GOT3 (cell line): ENCODE results near the gene NBEA.
"Not testable (repeated sequence)": the region's sequence is repeated elsewhere in the genome, so short reads cannot be mapped to it uniquely, and the experiment has no call there.

Experiments used
- DNase-seq: peaks from one replicate; lab custom pipeline; 2025; ENCODE audit warnings: mixed read lengths; lab: John Stamatoyannopoulos, UW

Gene NBEA

DNA sequence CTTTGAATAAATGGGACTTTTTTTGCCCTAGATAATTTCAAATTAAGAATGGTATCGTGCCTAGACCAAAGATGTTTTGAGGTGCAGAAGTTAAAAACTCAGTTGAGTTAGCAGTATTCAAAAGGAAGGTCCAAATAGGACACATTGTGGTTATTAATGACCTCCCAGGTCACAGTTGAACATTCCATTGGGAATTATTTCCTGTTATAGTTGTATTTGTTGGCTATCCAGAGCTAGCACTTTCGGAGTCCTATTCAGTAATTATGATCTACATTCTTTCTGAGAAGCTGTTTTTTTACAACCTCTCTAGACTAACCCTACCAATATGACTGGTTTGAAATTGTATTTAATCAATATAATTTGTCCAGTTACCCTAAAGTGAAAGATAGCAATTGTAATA is 450.7 kb downstream of the NBEA start:
- no peak for DNase-seq

DNA sequence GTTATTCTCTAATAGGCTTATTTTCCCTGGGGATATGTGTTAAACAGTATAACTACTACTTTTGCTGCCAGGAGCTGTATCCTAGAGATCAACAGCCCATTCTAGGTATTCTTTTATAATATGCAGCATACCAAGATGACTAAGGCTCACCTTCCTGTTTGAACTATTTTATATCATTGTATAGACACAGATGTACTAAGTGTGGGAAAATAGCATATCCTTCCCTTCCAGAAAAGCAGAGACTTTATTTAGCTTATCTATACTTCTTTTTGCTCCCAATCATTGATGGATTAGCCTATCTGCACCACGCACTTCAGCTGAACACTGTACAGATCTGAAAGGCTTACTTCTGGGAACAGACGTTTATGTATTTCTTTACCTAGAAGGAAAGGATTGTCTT is 451.8 kb downstream of the NBEA start:
- DNase-seq = no peak

DNA sequence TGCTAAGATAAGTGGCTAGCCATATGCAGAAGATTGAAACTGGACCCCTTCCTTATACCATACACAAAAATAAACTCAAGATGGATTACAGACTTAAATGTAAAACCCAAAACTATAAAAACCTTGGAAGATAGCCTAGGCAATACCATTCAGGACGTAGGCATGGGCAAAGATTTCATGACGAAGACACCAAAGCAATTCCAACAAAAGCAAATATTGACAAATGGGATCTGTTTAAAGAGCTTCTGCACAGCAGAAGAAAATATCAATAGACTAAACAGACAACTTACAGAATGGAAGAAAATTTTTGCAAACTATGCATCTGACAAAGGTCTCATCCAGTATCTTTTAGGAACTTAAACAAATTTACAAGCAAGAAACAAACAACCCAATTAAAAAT is 466.2 kb downstream of the NBEA start:
- DNase-seq = not testable (repeated sequence)

DNA sequence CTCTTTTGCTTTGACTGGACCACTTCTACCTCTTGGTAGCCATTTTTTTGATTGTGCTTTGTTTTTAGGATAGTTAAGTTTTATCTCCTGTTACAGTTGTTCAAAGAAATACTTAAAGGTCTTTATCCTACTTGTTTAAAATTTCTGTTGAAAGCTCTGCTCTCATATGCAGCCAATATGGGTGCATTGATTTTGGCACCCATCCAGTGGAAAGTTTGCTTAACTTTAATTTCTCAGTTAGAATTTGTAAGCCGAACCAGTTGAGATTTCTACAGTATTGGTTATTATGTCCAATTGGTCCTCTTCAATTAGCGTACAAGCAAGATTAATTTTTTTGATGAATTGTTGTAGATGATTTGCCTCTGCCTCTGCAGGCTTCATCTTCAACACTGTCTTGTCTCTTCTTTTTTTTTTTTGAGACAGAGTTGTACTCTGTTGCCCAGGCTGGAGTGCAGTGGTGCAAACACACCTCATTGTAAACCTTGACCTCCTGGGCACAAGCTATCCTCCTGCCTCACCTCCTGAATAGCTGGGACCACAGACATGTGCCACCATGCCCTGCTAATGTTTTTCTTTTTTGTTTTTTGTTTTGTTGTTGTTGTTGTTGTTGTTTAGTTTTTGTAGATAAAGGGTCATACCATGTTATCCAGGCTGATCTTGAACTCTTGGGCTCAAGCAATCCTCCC is 469.1 kb downstream of the NBEA start:
- DNase-seq = no peak

DNA sequence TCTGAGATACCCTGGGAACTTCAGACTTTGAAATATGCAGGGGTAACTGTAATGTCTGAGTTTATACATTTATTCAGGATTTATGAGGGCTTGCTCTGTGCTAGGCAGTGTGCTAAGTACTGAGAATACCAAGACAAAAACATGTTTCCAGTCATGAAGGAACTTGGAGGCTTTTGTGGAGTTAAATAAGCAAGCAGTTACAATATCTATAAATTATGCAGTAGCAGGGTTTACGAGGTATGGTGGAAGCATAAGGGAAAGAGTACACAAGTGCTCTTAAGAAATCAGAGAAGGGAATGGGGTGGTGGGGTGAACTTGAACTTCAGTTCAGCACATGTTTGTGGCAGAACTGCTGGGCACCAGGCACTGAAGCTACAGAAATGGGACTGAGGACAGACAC is 506.4 kb downstream of the NBEA start:
- DNase-seq = no peak

DNA sequence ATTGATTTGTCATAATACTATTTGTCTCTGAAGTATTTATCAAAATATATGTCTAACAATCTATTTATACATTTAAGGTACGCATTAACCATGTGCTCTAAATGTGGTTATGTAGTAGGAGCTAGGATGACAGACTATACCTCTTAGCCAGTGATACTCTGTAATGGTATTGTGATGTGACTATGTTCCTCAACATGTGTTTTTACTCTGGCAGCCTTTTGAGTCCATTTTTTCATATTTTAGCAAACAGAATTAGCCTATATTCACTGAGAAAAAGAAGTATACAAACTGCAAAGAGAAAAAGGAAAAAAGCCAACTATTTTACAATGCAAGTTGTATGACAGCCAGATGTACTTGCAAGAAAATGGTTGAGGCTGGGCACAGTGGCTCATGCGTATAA is 507.8 kb downstream of the NBEA start:
- no peak for DNase-seq

DNA sequence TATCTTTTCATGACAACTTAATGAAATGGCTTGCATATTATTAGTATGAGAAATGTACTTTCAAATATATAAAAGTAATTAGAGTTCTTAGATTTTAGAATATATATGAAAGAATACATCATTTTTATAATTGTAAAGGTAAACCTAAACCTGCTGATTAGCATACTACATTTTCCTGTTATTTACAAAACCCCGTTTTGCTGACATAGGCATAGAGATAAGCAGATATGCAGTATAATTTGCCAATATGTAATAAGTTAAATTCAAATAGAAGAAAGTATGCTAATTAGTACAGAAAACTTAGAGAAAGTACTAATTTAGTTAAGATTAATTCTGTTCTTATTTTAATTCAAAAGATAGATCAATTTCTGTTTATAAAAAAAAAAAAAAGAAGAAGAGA is 513.0 kb downstream of the NBEA start:
- DNase-seq = no peak

DNA sequence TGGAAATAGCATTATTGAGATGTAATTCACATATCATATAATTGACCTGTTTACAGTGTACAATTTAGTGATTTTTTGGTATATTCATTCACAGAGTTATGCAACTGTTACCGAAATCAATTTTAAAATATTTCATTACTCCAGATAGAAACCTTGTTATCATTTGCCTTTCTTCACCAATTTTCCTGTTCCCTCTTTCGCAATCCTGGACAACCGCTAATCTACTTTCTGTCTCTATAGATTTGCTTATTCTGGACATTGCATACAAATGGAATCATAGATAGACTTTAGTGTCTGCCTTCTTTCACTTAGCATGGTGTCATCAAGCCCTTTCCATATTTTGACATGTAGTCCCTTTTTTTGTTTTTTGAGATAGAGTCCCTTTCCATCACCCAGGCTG is 515.2 kb downstream of the NBEA start:
- no peak for DNase-seq

DNA sequence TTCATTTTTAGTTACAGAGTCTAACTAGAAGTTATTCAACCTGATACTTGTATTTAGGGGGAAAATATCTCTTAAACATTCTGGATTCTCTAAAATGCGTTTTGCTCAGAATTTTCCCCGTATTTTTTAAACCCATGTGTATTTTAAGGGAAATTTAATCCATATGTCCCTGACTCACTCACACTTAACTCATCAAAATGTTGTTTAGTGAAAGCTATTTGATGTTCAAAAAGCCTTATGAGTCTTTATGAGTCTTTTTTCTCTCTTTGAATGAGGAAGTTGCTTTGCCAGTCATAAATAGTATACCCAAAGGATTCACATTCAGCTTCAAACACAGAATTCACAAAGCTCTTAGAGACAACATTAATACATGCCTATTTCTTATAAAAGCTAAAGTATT is 518.0 kb downstream of the NBEA start:
- DNase-seq = no peak

DNA sequence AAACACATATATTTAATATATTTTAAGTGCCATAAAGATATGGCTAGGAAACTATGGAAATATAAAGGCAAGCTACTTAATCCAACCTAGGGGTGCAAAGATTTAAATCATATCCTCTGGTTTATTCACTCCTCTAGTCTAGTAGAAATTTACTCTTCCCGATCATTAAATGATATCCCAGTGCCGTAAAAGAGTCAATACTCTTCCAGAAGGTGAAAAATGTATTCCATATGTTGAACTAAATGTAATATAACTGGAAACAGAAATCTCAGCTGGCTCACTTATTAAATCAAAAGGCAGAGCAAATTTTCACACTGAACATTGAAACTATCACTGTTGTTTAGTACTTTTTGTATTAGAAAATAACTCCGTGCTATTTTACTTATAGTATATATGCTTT is 523.3 kb downstream of the NBEA start:
- DNase-seq = no peak

DNA sequence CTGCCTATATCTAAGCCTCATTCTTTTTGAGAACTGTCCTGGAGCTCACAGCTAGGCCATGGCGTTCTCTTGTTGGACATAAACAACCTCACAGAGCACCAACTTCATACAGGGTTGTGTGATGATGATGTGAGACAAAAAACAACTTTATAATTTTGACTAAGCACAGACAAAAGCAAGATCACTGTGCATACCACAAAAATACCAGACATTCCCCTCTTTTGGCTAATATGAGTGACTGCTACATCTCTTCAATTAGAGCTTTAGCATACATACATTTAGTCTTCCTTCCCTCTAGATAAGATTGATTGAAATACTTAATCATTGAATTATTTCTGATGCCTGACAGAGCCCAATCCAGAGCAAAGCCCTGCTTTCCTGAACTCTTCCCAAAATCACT is 526.1 kb downstream of the NBEA start:
- DNase-seq = no peak

DNA sequence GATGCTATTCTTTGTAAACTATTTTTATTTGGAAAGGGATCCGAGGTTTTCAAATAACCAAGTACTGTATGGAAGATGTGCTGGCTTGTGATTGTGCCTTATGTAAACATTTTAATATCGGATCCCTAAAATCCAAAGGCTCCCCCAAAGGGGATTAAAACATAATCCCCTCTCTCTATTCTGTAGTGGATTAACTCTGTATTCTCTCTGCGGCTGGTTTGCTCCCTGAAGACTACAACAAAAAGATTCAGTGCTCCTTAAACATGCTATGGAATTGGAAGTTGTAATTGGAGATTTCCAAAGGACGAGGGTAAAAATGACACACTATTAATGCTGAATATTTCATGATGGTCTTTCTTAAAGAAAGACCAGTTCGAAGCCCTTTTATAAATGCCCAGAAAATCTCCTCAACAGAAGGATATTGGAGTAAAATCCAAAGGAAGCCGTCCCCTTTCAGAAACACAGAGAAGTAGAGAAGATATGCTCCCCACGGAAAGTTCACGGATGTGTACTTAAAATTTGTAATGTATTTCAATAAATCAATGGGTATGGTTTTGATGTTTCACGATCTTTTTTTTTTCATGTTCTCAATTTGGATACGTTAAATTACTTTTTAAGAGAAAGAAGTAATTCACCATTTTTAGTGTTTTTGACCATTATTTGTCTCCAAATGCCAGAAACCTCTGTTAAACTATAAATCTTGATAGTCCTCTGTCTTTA is 527.9 kb downstream of the NBEA start:
- no peak for DNase-seq

DNA sequence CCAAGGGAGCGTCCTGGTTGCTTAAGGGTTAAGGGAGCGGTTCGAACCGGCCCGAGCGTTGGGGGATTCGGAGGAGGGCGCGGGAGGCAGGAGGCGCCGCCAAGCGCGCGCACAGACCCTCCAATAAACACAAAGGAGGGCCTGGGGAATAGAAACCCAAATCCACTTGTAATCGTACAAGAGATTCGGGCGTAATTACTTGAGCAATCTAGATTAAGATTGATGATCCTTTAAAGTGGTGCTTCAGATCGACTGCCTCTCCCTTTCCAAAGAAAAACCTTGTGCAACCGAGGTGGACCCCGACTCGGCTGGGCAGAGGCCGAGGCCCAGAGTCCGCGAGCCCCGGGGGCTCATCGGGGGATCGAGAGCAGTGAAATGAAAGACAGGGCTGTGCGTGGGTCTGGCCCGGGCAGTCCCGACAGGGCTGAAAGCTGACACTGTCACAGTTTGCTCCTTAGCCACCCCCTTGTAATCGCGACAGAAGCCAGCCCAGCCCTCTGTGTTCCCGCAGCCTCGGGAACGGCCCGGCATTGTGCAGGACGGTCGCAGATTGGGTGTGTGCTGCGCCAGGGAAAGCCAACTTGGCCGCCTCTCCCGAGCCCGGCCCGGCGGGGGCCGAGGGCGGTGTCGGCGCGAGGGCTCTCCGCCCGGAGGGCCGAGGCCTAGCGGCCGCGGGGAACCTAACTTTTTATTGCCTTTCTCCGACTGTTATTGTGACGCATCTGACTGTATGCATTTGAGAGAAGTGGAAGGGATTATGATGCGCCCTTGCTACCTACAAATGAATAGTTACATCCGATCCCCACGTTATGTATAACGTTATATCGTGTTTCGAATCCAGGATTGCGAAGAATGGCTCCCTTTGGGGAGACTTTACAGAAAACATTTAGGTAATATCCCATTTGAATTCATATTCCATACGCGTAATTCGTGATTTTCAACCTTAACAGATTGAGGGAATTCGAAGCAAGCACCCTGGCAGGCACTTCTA is 528.9 kb downstream of the NBEA start:
- DNase-seq = no peak

DNA sequence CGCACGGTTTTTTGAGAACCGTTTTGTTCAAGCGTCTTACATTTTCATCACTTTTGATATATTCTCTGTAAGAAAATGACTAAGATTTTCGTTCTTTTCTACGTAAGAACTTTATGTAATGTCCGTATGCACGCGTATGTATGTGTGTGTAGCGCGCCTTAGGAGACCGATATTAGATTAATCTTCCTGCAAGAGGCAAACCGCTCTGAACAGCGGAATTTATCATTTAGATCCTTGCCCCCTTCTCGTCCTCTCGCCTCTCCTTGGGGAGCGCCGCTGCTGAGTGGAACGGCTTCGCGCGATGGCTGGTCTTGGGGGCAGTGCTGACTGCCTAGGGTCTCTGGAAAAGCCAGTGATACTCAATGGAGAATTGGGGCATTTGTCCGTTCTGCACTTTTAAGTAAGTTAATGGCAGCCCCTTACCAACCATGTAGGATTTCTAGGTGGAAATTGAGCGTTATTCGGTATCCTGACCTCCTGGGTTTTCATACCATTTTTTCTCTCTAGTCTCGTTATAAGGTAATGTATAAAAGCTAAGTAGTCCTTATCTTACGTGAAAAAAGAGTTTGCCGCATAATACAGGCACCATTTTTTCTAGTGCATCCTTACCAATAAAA is 529.7 kb downstream of the NBEA start:
- DNase-seq = no peak

DNA sequence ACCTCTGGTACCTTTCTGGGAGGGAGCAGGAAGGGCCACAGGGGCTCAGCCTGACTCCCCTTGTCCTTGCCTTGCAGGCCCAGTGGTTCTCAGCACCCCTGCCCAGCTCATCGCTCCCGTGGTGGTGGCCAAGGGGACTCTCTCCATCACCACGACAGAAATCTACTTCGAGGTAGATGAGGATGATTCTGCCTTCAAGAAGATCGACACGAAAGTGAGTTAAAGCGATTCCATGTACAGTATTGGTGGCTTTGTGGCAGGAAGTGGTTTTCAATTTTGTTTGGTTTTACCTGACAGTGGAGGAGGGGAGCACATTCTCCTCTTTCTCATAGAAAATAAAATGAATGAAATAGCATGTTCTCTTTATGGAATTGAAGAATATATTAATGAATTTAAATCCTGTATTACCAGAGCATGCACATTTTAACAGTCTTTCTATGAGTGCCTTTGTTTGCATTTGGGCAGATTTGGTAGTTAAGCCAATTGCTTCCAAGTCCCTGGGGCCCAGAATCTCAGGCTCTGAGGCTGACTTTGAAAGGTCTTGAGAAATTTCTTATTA is 530.3 kb downstream of the NBEA start:
- DNase-seq = no peak

DNA sequence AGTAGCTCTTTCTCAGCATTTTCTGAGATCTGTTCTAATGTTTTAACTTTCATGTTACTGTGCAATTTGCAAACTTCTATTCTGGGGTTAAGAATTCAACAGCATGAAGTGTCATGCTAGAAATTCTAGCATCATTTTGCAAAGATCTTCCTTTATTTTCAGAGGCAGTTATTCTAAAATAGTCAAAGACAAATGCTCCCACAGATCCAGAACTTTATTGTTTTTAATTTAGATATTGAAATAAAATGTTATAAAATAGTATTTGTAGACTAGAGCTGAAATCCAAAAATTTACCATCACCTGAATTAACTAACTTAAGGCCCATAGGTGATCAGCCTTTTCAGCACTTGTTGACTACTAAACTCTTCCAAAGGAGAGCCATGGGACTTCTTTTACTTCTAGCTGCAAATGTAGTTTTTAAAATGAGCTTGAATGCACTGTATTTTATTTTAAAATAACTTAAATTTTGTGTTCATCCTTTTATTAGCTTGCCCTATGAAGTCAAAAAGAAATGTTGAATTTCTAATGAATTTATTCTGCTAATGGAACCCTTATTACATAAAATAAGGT is 531.2 kb downstream of the NBEA start:
- no peak for DNase-seq

DNA sequence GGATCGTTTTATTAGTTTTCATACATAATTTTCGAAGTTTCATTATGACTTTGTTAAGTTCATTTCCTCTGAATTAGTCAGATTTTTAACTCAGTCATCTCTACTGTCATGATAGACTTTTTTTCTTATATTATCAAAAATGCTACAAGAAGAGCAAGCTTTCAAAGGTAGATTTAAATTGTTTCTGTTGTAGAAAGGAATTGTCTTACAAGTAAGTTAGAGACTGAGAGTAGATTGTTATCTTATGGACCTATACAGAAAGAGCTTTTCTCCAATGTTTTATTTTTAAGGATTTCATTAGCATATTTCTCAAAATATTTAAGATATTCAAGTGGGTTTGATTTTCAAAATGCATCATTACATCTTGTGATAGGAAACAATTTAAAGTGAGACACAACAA is 531.7 kb downstream of the NBEA start:
- no peak for DNase-seq

DNA sequence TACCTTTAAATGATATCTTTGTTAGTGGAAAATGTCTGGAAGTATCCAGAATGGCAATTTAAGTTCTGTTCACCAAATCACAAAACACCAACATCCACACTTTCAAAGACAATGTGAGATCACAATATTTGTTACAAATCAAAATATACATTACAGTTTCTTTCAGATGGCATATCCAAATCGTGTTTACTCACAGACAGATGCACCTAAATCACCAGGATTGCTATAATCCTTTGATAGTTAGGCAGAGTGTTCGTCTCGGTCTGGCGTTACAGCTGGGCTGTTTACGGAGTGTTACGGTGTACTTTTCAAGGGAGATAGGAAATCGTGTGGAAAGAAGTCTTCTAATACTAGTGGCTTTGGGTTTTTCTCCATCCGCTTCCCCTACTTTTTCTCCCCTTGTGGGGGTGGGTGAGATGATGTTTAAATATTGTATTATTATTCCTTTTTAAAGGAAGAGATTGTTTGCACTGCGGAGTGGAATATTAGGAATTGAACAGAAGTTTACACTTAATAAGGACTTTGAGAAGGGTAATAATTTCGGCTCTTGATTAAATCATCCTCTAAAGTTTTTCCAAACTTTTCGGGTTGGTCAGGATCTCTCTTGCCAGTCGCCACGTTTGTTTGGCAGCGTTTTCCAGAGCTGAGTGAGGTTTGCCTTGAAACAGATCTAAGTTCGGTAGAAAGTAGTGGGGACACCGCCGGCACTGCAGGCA is 532.6 kb downstream of the NBEA start:
- DNase-seq = no peak

DNA sequence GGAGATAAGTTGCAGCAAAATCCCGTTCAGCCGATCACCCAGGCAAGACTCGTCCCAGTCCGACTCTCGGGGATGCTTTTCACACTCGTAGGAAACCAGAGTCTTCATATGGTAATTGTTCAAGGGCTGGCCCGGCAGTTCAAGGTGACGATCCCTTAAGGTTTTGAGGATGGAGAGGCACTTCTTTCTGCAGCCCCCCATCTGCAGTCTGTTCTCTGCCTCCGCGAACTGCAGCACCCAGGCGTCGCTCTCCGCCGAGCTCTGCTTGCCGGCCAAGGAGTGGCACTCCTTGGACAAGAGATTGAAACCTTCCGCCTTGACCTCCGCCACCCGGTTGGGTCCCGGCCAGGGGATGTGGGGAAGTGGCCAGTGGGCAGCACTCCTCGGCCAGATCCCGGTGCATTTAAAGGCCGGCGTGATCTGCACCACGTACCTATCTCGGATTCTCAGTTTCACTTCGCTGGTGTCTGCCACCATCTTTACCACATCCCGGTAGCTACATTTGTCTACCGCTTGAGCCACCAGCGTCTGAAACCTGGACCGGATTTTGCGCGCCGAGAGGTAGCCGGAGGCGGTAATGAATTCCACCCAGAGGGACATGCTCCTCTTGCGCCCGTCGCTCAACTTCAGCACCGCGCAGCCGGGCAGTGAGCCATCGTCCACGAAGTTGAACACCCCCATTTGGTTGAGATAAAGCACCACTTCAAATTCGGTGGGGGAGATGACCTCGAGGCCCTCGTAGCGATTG is 533.3 kb downstream of the NBEA start:
- no peak for DNase-seq
